ENCODE data around the gene SLC52A3.

- no peak for TF ChIP-seq EZH2 (optimal IDR thresholded peaks at IDR 0.05; ENCODE audit: low read depth, low read length)
- TF ChIP-seq EZH2phosphoT487 (IDR thresholded peaks at IDR 0.05; ENCODE audit: low read length) = no peak
Measured at GRCh38 chr20:792248-792647, 23.9 kb upstream of the SLC52A3 start.
